ENCODE results near the gene TEX22. TPM values are rescaled to one million over a fixed set of nuclear protein-coding genes. Genes with fewer than 3 reads are reported as not detected.

Gene TEX22
- total RNA-seq, 1 experiment from 2014 or later = 0.50 TPM

DNA sequence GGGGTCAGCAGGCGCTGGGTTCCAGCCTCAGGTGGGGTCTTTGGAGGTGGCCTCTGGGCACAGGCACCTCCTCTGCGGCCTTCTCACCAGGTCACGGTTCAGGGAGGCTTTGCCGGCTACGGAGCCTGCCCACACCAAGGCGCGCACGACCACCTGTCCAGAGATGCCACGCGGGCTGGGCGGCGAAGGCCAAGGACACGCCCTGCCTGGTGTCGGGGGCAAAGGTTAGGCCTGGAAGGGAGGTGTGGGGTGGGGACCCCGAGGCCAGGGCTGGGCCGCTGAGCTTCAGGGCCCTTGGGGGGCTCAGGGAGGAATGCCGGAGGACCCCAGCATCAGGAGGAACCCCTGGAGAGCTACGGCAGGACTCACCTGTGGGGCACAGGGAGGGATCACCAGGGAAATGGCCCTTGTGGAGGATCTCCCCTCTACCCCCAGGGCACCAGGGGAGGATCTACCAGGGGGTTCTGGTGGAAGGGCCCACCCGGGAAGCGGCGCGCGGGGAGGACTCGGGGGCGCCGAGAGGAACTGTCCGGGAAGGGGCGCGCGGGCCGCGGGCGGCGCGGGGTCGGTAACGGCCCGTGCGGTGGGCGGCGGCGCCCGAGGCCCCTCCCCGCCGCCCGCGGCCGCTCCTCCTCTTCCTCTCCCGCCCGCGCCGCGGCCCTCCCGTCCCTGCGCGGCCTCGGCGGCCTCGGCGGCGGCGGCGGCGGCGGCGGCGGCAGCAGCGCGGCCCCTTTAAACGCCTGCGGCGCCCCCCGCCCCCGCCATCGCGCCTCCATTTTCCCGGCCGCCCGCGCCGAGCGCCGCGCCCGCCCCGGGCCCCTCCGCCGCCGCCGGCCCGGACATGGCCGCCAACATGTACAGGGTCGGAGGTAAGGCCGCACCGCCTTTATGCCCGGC, 21.1 kb downstream of the TEX22 start, which contains the start of gene MTA1:
MTA1 (plus strand) TSS at position 633 of the 897 bp plus-strand sequence; CDS start at position 842, 209 bp downstream.
- DNase-seq (ENCODE audit: extremely low read depth, low read depth) = no peak

DNA sequence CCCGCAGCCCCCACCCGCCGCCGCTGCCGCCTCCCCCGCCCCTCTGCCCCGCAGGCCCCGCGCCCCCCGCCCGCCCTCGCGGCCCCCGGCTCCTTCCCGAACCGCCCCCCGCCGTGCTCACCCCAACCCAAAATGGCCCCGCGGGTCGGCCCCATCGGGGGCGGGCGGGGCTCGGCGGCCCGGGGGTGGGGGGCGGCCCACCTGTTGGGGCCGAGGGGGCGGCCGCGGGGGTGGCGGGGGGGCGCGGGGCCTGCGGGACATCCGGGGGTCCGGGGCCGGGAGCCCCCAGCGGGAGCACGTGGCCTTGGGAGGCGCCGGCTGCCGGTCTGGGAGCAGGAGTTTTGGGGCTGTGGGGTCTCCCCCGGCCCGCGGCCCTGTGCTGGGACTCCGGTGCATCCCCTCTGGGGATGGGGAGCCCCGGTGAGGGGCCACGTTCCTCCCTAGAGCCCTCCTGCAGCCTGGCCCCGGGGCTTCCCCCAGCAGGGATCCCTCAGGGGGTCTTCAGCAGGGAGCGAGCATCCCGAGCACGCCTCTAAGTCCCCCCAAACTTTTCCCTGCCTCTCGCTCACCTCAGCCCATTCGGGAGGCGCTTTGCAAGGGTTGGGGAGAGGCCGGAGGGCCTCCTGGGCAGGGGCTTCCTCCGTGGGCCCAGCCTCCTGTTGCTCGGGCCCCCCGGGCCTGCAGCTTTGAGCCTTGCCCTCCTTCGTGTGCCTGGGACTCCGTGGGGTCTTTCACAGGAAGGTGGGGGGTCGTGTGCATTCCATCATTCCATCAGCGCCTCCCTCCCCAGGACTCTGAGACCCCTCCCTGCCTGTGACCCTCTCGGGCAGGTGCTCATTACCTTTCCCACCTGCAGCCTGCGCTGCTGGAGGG, 22.0 kb downstream of the TEX22 start:
- no peak for DNase-seq (ENCODE audit: extremely low read depth, low read depth)

DNA sequence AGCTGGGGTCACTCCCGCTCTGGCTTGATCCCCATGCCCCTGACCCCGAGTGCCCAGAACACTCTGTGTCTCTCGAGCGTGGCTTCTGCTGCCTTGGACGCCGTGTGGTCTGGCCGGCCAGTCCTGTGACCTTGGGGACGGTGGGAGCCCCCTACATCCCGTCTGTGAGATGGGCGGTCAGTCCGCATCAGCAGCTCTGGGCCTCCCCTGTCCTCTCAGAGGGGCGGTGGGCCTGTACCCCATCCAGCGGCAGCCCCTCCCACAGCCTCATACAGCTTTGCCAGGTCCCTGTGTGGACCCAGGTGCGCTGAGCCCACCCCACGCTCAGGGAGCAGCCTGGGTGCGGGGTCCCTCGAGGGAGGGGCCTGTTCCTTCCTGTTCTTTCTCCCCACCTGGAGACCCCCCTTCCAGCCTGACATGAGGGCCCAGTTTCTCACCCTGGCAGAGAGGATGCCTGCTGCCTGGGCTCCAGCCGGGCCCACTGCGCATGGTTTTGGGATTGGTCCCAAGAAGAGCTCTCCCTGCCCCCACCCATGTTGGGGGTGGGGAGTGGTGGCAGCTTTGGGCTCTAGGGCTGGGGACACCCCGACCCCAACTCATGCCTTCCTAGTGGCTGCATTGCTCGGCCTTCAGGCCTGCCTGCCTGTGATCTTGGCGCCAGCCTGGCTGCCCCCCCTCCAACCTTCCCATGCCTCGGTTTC, 22.8 kb downstream of the TEX22 start:
- DNase-seq (ENCODE audit: extremely low read depth, low read depth) = no peak

DNA sequence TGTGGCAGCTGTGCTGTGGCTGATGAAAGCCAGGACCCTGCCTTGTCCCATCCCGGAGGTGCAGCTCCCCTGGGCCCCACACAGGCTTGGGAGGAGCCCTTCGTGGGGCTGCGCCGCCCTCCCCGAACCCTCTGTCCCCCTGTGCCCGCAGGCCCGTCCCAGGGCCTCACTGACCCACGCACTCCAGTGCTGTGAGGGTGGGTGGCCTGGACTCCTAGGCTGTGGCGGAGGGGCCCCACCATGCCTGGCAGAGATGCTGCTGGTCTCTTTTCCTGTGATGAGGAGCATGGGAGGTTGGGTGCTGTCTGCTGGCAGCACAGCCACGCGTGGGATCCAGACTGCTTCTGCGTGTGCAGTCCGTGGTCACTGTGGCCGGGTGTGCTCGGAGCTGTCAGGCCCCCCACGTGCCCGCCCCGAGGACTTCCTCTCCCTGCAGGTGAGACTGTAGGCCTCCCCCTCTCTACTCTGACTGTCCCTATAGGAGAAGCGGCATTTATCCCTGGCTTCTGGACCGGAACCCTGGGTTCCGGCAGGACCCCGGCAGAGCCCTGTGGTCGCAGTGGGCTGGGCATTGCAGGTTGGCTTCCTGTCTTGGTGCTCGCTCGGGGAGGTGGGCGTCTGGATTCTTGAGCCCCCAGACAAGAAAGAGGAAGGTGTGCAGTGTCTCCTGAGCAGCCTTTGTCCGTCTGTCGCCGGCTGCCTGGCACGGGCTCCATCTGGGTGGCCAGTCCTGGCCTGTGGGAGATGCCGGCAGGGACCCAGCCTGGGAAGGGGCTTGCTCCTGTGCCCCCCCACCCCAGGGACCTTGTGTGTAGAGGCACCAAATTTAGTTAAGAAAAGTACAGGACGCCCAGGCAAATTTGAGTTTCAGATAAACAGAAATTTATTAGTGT, 23.6 kb downstream of the TEX22 start:
- DNase-seq (ENCODE audit: extremely low read depth, low read depth) = no peak

DNA sequence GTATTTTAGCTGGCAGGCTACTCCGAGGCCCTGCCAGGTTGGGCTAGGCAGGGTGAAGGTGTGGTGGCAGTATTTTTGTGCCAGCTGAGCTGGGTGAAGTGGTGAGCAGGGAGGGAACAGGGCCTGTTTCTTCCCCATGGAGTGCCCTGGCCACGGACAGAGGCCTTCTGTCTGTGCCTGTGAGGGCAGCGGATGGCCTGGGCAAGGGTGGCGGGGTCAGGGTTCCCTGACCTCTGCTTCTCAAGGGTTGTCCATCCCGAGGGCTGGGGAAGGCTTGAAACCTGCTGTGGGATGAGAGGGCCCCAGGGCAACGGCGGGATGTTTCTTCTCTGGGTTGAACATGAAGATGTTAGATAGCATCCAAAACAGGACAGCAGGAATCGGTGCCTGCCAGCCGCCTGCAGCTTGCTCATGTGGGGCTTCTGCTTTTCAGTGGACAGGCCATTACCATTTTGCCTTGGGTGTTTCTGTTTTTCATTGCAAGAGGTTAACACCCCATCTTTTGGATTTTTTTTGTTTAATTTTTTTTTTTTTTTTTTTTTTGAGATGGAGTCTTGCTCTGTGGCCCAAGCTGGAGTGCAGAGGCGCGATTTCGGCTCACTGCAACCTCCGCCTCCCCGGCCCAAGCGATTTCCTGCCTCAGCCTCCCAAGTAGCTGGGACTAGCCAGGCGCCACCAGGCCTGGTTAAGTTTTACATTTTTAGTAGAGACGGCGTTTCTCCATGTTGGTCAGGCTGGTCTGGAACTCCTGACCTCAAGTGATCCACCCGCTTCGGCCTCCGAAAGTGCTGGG, 24.6 kb downstream of the TEX22 start:
- DNase-seq (ENCODE audit: extremely low read depth, low read depth) = no peak

DNA sequence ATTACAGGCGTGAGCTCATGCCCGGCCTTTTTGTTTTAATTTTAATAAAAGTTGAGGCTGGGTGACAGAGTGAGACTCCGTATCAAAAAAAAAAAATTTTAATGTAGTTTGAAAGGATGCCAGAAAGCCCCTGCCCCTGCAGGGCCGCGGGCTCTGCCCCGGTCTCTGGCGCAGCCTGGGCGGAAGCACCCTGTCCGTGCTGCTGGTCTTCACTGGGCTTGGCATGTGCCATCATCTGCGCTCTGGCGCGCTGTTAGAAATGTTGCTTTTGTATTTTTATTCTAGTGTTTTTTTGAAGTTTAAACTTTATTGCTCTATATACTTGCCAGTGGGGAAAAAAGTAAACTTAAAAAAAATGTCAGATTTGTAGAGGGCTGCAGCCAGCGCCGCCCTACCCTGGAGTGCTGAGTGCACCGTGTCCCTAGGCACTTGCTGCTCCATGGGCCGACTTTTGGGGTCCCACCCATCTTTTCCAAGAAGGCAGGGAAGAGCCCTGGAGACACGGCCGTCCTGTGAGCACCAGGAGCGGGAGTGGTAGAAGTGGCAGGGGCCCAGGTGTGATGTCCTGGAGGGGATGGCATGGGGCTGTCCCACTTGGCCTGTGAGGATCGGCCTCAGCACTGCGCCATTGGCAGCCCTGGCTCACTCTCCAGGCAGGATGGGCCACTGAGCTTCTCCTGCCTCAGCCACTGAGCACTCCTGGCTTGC, 25.3 kb downstream of the TEX22 start:
- no peak for DNase-seq (ENCODE audit: extremely low read depth, low read depth)

- DNase-seq (ENCODE audit: extremely low read depth, low read depth) = no peak
Measured at GRCh38 chr14:105424861-105425260, 26.5 kb downstream of the TEX22 start.

DNA sequence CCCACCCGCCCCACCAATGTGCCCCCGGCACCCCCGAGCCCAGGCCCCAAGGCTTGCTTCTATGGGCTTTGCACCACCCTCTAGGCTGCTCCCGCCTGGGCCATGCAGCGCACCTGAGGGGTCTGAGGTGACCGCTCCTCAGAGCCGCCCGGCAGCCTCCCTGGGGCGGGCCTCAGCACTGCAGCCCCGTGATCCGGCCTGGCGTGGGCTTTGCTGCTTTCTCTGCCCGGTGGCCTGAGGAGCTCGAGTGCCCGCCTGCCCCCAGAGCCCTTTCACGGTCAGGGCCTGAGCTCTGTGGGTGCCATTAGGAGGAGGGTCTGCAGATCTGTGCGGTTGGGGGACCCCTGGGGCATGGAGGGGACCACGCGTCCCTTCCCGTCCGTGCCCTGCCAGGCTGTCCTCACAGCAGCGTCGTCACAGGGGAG, 27.5 kb downstream of the TEX22 start:
- no peak for DNase-seq (ENCODE audit: extremely low read depth, low read depth)

- DNase-seq (ENCODE audit: extremely low read depth, low read depth) = no peak
Measured at GRCh38 chr14:105426416-105427130, 28.2 kb downstream of the TEX22 start.

DNA sequence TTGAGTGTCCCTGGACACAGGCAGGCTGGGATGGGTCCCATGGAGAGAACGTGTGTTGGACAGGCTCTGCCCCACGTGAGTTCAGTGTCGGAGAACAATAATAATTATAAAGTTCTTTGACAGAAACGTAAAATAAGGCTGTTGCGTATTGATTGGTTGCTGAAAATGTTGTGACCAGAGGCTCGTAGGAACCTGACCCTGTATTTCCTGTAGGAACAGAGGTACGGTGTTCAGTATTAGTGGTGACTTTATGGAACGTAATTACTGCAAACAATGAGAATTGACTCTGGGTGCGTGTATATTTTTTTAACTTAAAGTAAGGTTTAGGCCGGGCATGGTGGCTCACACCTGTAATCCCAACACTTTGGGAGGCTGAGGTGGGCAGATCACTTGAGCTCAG, 29.1 kb downstream of the TEX22 start:
- no peak for DNase-seq (ENCODE audit: extremely low read depth, low read depth)

DNA sequence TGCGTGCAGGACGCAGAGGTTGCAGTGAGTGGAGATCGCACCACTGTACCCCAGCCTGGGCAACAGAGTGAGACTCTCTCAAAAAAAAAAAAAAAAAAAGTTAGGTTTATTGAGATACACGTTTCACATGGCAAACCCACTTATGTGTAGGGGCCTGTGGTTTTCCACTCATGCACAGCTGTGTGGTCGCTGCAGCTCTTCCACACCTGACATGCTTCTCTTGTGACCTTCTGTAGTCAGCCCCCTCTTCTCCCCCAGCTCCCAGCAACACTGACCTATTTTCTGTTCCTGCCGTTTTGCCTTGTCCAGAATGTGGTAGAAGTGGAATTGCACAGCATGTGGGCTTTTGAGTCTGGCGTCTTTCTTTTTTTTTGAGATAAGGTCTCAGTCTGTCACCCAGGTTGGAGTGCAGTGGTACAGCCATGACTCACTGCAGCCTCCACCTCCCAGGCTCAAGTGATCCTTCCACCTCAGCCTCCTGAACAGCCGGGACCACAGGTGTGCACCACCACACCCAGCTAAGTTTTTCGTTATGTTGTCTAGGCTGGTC, 29.7 kb downstream of the TEX22 start:
- no peak for DNase-seq (ENCODE audit: extremely low read depth, low read depth)

DNA sequence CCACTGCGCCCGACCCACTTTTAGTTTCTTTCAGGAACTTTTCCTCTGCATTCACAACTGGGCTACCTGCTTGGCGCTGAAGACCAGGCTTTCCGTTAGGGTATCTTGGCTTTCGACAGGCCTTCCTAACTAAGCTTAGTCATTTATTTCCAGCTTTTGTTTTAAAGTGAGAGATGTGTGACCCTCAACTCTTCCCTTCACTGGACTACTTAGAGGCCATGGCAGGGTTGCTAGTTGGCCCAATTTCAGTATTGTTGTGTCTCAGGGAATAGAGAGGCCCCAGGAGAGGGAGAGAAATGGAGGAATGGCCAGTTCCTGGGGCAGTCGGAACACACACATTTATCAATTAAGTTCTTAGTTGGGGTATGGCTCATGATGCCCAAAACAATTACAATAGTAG, 31.7 kb downstream of the TEX22 start:
- no peak for DNase-seq (ENCODE audit: extremely low read depth, low read depth)

- no peak for DNase-seq (ENCODE audit: extremely low read depth, low read depth)
Measured at GRCh38 chr14:105430565-105430964, 32.2 kb downstream of the TEX22 start.

DNA sequence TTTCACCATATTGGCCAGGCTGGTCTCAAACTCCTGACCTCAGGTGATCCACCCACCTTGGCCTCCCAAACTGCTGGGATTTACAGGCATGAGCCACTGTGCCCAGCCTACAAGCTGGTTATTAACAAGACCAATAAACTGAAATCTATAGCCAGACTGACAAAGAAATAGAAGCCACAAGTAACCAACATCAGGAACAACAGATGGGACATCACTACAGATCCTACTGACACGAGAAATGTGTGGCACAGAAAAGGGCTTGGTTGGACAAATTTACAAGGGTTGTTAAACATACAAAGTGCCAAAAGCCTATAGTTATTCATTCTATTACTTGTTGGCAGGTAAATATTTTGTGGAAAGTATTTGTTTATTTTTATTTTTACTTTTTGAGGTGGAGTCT, 32.9 kb downstream of the TEX22 start:
- no peak for DNase-seq (ENCODE audit: extremely low read depth, low read depth)

DNA sequence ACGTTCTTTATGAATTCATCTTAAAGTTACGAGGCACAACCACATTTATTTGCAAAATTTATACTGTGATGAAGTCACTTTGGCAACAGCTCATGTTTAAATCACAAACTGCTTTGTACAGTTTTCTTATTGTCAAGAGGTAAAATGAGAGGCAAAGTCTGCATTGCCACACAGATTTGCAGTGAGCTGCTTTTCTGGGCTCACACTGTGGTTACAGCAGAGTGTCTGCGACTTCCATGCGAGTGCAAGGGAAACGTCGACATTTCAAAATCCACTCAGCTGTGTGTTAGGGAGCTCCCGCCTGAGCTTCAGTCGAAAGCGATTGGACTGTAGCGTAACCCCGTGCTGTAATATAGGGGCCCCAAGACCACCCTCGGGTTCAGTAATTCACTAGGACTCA, 34.3 kb downstream of the TEX22 start:
- no peak for DNase-seq (ENCODE audit: extremely low read depth, low read depth)

DNA sequence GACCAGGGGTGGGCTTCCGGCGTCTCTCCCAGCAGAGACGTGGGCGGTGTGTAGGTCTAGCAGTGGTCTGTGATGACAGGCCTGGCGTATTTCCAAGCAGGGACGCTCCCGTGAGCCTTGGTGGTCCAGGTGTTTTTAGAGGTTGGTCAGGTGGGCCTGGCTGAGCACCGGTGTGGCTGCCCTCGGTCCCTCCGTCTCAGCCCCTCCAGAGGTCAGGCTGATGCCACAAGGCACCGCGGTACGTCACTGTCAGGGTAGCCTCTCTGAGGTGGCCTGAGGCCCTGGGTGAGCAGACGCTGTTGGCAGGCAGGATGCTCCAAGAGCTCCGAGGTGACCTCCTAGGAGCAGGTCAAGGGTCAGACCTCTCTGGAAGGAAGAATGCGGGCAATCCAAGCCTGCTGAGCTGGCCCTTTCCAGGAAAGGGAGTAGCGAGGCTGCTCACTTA, 34.8 kb downstream of the TEX22 start:
- DNase-seq (ENCODE audit: extremely low read depth, low read depth) = no peak

- no peak for DNase-seq (ENCODE audit: extremely low read depth, low read depth)
Measured at GRCh38 chr14:105436402-105436801, 38.1 kb downstream of the TEX22 start.
